ENCODE measurements around the gene PTGS2. TPM values are rescaled to one million over a fixed set of nuclear protein-coding genes. Genes with fewer than 3 reads are reported as not detected.

The PTGS2 gene
- total RNA-seq, 2 experiments from 2014 or later, result 0.61 to 0.88 TPM

DNA sequence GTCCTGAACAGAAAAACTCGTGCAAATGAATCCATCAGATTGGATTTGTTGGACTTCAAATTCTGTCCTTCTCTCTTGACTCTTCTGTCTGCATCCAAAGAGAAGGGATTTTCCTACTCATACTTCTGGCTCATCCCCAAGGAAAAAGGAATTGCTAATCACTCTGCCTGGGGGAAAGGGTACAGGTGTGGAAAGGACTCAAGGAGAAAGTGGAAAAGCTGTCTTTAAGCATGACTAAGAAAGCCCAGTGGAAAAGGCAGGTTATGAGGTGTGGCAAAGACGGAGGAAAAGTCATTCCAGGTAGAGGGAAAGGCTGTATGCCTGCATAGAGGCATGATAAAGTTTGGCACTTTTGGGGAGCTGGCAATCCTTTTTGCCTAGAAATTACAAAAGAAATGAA is 43.4 kb downstream of the PTGS2 start:
- Mint-ChIP-seq H3K9me3 (no peaks in the 10 kb centered on the region), H3K27me3 (peaks cover 7% of the 10 kb centered on the region), H3K4me3 (no peak overlapping the region), H3K27ac (no peak overlapping the region), H3K4me1 (ENCODE audit: low read depth) (no peaks in the 10 kb centered on the region), H3K36me3 (ENCODE audit: low read depth) (no peaks in the 10 kb centered on the region)
- ATAC-seq (ENCODE audit: poor library complexity), result no peak
- Histone ChIP-seq H3K9me3 (ENCODE audit: control insufficient read depth in 1 of 2, insufficient read depth in 1 of 2, low read length in 2 of 2) (no peaks in the 10 kb centered on the region), H3K27me3 (ENCODE audit: control insufficient read depth in 1 of 2, insufficient read depth in 2 of 2, low read length in 2 of 2) (no peaks in the 10 kb centered on the region), H3K27ac (ENCODE audit: low read depth in 1 of 2, low read length in 2 of 2) (no peak overlapping the region), H3K4me1 (ENCODE audit: insufficient read depth, low read length) (no peaks in the 10 kb centered on the region), H3K4me3 (ENCODE audit: low read length) (no peak overlapping the region), H3K36me3 (ENCODE audit: insufficient read depth, low read length) (no peaks in the 10 kb centered on the region)
- TF ChIP-seq CTCF (IDR thresholded peaks at IDR 0.05), result no peak
- CTCF ChIA-PET, result no interaction called here
- POLR2A ChIA-PET, result interaction anchor here (0.6 kb wide), 1 partner anchor 19 kb away, joined by 3 read pairs; no protein-coding TSS in a partner anchor
- intact Hi-C loops (cut with DNase I, micrococcal nuclease), result no loop called here
- no peak for DNase-seq

GRCh38 chr1:186634511-186634910 is 45.7 kb downstream of the PTGS2 start:
- CTCF ChIA-PET, result no interaction called here

DNA sequence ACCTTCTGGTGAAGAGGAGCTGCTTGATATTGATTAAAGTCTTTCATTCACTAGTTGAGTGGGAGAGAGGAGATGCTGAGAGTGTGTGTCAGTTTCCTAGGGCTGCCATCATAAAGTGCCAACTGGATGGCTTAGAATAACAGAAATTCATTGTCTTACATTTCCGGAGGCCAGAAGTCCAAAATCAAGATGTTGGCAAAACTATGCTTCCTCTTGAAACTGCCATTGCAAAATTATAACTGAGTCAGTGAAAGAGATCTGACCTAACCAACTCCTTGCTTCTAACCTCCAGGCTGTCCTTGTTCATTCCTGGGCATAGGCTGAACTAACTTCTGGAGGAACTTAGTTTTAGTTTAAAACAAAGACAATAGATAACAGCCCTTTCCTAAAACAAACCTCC is 47.1 kb downstream of the PTGS2 start:
- intact Hi-C loops (cut with DNase I, micrococcal nuclease), result no loop called here
- POLR2A ChIA-PET, result no interaction called here
- Mint-ChIP-seq H3K27me3 (peaks cover 7% of the 10 kb centered on the region), H3K4me1 (ENCODE audit: low read depth) (no peaks in the 10 kb centered on the region), H3K36me3 (ENCODE audit: low read depth) (no peaks in the 10 kb centered on the region), H3K4me3 (no peak overlapping the region), H3K9me3 (no peaks in the 10 kb centered on the region), H3K27ac (no peak overlapping the region)
- CTCF ChIA-PET, result no interaction called here
- ATAC-seq (ENCODE audit: poor library complexity) (no peak), DNase-seq (no peak)
- TF ChIP-seq CTCF (IDR thresholded peaks at IDR 0.05), result no peak
- H3K4me1 ChIP-seq (ENCODE audit: insufficient read depth, low read length), result no peaks in the 10 kb centered on the region
- H3K9me3 ChIP-seq (ENCODE audit: control insufficient read depth in 1 of 2, insufficient read depth in 1 of 2, low read length in 2 of 2), result no peaks in the 10 kb centered on the region
- H3K4me3 ChIP-seq (ENCODE audit: low read length), result no peak overlapping the region
- no peaks in the 10 kb centered on the region for H3K36me3 ChIP-seq (ENCODE audit: insufficient read depth, low read length)
- no peaks in the 10 kb centered on the region for H3K27me3 ChIP-seq (ENCODE audit: control insufficient read depth in 1 of 2, insufficient read depth in 2 of 2, low read length in 2 of 2)
- H3K27ac ChIP-seq (ENCODE audit: low read depth in 1 of 2, low read length in 2 of 2), result no peak overlapping the region

More at GRCh38 chr1:186634511-186634910, 45.7 kb downstream of the PTGS2 start:
- no peak overlapping the region for H3K4me3 Mint-ChIP-seq
- no peaks in the 10 kb centered on the region for H3K27me3 ChIP-seq (ENCODE audit: control insufficient read depth in 1 of 2, insufficient read depth in 2 of 2, low read length in 2 of 2)
- no peaks in the 10 kb centered on the region for H3K9me3 ChIP-seq (ENCODE audit: control insufficient read depth in 1 of 2, insufficient read depth in 1 of 2, low read length in 2 of 2)
- DNase-seq (no peak), ATAC-seq (ENCODE audit: poor library complexity) (no peak)
- intact Hi-C loops (cut with DNase I, micrococcal nuclease), result no loop called here
- peaks cover 7% of the 10 kb centered on the region for H3K27me3 Mint-ChIP-seq
- H3K4me3 ChIP-seq (ENCODE audit: low read length), result no peak overlapping the region
- no peaks in the 10 kb centered on the region for H3K4me1 Mint-ChIP-seq (ENCODE audit: low read depth)
- no peak overlapping the region for H3K27ac Mint-ChIP-seq
- no peaks in the 10 kb centered on the region for H3K9me3 Mint-ChIP-seq
- POLR2A ChIA-PET, result no interaction called here
- no peak overlapping the region for H3K27ac ChIP-seq (ENCODE audit: low read depth in 1 of 2, low read length in 2 of 2)
- TF ChIP-seq CTCF (IDR thresholded peaks at IDR 0.05), result no peak
- no peaks in the 10 kb centered on the region for H3K36me3 Mint-ChIP-seq (ENCODE audit: low read depth)
- no peaks in the 10 kb centered on the region for H3K36me3 ChIP-seq (ENCODE audit: insufficient read depth, low read length)
- no peaks in the 10 kb centered on the region for H3K4me1 ChIP-seq (ENCODE audit: insufficient read depth, low read length)
